Measurements from ENCODE around the gene IRF9.

Gene IRF9

DNA sequence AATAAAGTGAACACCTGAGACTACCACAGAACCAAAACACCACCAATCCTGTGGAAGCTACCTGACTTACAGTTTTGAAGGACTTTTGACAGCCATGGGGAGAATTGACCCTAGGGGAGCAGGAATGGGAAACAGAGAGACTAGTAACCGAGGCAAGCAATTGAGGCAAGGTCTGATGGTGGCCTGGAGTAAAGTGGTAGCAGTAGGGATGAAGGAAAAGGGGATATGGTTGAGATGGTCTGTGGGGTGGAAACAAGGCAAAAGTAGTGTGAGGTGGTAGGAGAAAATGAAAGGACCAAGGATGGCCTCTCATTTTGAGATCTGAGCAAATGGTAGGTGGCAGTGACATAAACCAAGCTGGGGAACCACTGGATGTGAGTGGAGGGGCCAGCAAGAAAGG is 4.2 kb upstream of the IRF9 start:
- ATAC-seq = no peak
- TF ChIP-seq RARB (CRISPR knock-in tag; IDR thresholded peaks at IDR 0.05) (no peak), ZFP3 (CRISPR knock-in tag; IDR thresholded peaks at IDR 0.05) (no peak), PPARA (CRISPR knock-in tag; IDR thresholded peaks at IDR 0.05; ENCODE audit: borderline replicate concordance) (no peak), GLIS3 (CRISPR knock-in tag; IDR thresholded peaks at IDR 0.05) (no peak), ZNF70 (CRISPR knock-in tag; IDR thresholded peaks at IDR 0.05) (no peak), OSR1 (CRISPR knock-in tag; IDR thresholded peaks at IDR 0.05) (no peak), ISL1 (CRISPR knock-in tag; IDR thresholded peaks at IDR 0.05) (no peak), ZNF8 (CRISPR knock-in tag; IDR thresholded peaks at IDR 0.05) (no peak)
- TF ChIP-seq, protein P1, sequence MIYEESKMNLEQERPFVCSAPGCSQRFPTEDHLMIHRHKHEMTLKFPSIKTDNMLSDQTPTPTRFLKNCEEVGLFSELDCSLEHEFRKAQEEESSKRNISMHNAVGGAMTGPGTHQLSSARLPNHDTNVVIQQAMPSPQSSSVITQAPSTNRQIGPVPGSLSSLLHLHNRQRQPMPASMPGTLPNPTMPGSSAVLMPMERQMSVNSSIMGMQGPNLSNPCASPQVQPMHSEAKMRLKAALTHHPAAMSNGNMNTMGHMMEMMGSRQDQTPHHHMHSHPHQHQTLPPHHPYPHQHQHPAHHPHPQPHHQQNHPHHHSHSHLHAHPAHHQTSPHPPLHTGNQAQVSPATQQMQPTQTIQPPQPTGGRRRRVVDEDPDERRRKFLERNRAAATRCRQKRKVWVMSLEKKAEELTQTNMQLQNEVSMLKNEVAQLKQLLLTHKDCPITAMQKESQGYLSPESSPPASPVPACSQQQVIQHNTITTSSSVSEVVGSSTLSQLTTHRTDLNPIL (CRISPR knock-in tag; IDR thresholded peaks at IDR 0.05; ENCODE audit: low read depth) = no peak

DNA sequence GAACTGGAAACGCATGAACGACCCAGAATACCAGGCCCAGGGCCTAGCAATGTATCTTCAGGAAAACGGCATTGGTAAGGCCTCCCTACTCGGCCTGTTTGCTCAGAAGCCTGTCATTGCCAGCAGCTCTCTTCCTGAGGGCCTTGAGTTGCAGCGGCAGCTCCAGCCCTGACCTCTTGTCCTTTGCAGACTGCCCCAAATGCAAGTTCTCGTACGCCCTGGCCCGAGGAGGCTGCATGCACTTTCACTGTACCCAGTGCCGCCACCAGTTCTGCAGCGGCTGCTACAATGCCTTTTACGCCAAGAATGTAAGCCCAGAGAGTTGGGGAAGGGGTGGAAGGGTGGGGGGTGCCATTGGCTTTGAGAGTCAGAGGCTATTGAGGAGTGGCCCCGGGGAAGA is 3.7 kb upstream of the IRF9 start:
- no peak for ATAC-seq
- TF ChIP-seq ESRRG (CRISPR knock-in tag; IDR thresholded peaks at IDR 0.05) (no peak), RARB (CRISPR knock-in tag; IDR thresholded peaks at IDR 0.05) (no peak), ISL1 (CRISPR knock-in tag; IDR thresholded peaks at IDR 0.05) (no peak), ZFP30 (CRISPR knock-in tag; IDR thresholded peaks at IDR 0.05) (no peak), ZNF8 (CRISPR knock-in tag; IDR thresholded peaks at IDR 0.05) (no peak), PPARA (CRISPR knock-in tag; IDR thresholded peaks at IDR 0.05; ENCODE audit: borderline replicate concordance) (no peak), ARNTL (CRISPR knock-in tag; IDR thresholded peaks at IDR 0.05; ENCODE audit: borderline replicate concordance, low read depth) (no peak)
- TF ChIP-seq, protein P1 (CRISPR knock-in tag; IDR thresholded peaks at IDR 0.05; ENCODE audit: low read depth) = no peak
- TF ChIP-seq, protein P2, sequence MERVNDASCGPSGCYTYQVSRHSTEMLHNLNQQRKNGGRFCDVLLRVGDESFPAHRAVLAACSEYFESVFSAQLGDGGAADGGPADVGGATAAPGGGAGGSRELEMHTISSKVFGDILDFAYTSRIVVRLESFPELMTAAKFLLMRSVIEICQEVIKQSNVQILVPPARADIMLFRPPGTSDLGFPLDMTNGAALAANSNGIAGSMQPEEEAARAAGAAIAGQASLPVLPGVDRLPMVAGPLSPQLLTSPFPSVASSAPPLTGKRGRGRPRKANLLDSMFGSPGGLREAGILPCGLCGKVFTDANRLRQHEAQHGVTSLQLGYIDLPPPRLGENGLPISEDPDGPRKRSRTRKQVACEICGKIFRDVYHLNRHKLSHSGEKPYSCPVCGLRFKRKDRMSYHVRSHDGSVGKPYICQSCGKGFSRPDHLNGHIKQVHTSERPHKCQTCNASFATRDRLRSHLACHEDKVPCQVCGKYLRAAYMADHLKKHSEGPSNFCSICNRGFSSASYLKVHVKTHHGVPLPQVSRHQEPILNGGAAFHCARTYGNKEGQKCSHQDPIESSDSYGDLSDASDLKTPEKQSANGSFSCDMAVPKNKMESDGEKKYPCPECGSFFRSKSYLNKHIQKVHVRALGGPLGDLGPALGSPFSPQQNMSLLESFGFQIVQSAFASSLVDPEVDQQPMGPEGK (CRISPR knock-in tag; IDR thresholded peaks at IDR 0.05; ENCODE audit: borderline replicate concordance) = no peak
- TF ChIP-seq, protein P3, sequence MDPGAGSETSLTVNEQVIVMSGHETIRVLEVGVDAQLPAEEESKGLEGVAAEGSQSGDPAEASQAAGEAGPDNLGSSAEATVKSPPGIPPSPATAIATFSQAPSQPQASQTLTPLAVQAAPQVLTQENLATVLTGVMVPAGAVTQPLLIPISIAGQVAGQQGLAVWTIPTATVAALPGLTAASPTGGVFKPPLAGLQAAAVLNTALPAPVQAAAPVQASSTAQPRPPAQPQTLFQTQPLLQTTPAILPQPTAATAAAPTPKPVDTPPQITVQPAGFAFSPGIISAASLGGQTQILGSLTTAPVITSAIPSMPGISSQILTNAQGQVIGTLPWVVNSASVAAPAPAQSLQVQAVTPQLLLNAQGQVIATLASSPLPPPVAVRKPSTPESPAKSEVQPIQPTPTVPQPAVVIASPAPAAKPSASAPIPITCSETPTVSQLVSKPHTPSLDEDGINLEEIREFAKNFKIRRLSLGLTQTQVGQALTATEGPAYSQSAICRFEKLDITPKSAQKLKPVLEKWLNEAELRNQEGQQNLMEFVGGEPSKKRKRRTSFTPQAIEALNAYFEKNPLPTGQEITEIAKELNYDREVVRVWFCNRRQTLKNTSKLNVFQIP (CRISPR knock-in tag; IDR thresholded peaks at IDR 0.05; ENCODE audit: borderline replicate concordance, low read depth) = no peak

DNA sequence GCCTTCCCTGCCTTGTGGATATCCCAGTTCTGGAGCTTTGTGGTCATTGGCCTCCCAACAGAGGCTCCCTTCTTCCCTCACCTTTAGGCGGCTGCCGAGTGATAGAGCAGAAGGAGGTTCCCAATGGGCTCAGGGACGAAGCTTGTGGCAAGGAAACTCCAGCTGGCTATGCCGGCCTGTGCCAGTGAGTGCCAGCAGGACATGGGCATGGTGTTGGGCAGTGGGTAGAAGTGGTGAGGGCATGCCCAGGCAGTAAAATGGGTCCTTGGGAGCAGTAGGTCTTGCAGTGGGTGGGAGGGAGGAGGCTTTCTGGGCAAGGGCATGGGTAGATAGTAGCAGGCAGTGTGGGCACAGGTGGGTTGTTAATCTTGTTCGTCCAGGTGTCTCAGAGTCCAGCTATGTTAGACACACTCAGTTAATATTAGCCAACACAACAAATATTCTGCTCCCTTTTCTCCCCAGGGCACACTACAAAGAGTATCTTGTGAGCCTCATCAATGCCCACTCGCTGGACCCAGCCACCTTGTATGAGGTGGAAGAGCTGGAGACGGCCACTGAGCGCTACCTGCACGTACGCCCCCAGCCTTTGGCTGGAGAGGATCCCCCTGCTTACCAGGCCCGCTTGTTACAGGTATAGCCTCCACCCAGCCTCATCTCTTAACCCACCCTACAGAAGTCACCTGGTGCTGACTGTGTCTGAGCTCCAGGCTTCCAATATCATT is 1.1 kb upstream of the IRF9 start:
- no peak for ATAC-seq
- TF ChIP-seq OSR1 (CRISPR knock-in tag; IDR thresholded peaks at IDR 0.05) (no peak), SNAI2 (CRISPR knock-in tag; IDR thresholded peaks at IDR 0.05) (no peak), GLIS3 (CRISPR knock-in tag; IDR thresholded peaks at IDR 0.05) (no peak), ARNTL (CRISPR knock-in tag; IDR thresholded peaks at IDR 0.05; ENCODE audit: borderline replicate concordance, low read depth) (no peak), ZNF70 (CRISPR knock-in tag; IDR thresholded peaks at IDR 0.05) (no peak), CSDC2 (CRISPR knock-in tag; IDR thresholded peaks at IDR 0.05) (no peak), RARB (CRISPR knock-in tag; IDR thresholded peaks at IDR 0.05) (no peak), ZC3H10 (CRISPR knock-in tag; IDR thresholded peaks at IDR 0.05) (no peak), ISL1 (CRISPR knock-in tag; IDR thresholded peaks at IDR 0.05) (no peak), ZNF565 (CRISPR knock-in tag; conservative IDR thresholded peaks at IDR 0.05; ENCODE audit: low read depth) (no peak), ZNF8 (CRISPR knock-in tag; IDR thresholded peaks at IDR 0.05) (no peak)
- TF ChIP-seq, protein P1 (CRISPR knock-in tag; IDR thresholded peaks at IDR 0.05; ENCODE audit: low read depth) = no peak
- TF ChIP-seq, protein P4, sequence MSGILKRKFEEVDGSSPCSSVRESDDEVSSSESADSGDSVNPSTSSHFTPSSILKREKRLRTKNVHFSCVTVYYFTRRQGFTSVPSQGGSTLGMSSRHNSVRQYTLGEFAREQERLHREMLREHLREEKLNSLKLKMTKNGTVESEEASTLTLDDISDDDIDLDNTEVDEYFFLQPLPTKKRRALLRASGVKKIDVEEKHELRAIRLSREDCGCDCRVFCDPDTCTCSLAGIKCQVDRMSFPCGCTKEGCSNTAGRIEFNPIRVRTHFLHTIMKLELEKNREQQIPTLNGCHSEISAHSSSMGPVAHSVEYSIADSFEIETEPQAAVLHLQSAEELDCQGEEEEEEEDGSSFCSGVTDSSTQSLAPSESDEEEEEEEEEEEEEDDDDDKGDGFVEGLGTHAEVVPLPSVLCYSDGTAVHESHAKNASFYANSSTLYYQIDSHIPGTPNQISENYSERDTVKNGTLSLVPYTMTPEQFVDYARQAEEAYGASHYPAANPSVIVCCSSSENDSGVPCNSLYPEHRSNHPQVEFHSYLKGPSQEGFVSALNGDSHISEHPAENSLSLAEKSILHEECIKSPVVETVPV (CRISPR knock-in tag; IDR thresholded peaks at IDR 0.05) = no peak
- TF ChIP-seq, protein P2 (CRISPR knock-in tag; IDR thresholded peaks at IDR 0.05; ENCODE audit: borderline replicate concordance) = no peak
- TF ChIP-seq, protein P3 (CRISPR knock-in tag; IDR thresholded peaks at IDR 0.05; ENCODE audit: borderline replicate concordance, low read depth) = no peak
